OCI-LY7 (cell line): ENCODE measurements around the gene DPT.

Experiments
- EZH2phosphoT487 ChIP-seq: fragments of 200-600 bp; sonication (generic); IDR thresholded peaks from 2 replicates; pipeline ENCODE4 v1.6.1; 2018; ENCODE audit warnings: low read depth, borderline replicate concordance, mild to moderate bottlenecking, mixed run types, antibody characterized with exemption, low read length, moderate library complexity, mixed read lengths
- TF ChIP-seq, protein P1 (sequence below): fragments of 200-600 bp; sonication (generic); conservative IDR thresholded peaks from 2 replicates; pipeline ENCODE4 v1.5.1; 2014; ENCODE audit warnings: mild to moderate bottlenecking, antibody characterized with exemption, low read length, moderate library complexity, mixed read lengths

DNA sequence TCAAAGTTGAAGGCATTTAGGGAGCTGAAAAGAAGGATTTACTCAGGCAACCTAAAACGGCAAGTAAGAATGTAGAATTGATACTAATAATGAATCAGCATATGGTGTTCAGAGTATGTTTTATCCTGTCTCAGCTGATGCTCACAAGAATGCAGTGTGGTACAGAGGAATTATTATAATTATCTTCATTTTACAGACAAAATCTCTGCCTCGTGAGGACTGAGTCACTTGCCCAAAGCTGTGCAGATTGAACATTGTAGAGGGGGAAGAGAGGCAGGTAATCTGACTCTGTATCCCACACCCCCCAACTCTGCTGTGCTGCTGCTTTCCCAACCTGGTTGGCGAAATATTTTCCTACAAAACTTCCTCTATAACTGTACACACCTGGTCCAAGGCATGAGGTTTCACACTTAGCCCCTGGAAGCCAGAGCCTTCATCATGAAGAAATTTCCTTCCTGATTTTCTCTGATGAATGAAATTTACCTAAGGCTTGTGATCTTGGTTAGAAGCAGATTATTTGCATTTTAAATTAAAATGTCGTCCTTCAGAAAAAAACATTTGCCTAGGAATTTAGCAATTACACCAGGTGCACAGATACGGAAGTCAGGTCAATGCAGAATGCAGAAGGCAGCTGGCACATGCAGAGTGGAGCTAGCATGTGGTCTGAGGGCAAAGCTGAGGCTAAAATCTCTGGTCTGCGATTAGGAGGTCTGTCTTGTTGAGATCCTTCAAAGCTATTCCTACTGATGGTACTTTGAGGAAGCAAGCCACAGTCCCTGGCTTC lies 52.8 kb downstream of the DPT start:
- TF ChIP-seq, protein P1, sequence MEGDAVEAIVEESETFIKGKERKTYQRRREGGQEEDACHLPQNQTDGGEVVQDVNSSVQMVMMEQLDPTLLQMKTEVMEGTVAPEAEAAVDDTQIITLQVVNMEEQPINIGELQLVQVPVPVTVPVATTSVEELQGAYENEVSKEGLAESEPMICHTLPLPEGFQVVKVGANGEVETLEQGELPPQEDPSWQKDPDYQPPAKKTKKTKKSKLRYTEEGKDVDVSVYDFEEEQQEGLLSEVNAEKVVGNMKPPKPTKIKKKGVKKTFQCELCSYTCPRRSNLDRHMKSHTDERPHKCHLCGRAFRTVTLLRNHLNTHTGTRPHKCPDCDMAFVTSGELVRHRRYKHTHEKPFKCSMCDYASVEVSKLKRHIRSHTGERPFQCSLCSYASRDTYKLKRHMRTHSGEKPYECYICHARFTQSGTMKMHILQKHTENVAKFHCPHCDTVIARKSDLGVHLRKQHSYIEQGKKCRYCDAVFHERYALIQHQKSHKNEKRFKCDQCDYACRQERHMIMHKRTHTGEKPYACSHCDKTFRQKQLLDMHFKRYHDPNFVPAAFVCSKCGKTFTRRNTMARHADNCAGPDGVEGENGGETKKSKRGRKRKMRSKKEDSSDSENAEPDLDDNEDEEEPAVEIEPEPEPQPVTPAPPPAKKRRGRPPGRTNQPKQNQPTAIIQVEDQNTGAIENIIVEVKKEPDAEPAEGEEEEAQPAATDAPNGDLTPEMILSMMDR, result no peak
- no peak for TF ChIP-seq EZH2phosphoT487
